T-helper 1 cell (primary cell): Measurements from ENCODE around the gene IRF6.

Experiments used
- DNase-seq, 5 donors: peaks; one replicate each; pipeline ENCODE4 v3.0.0-alpha.2; 2012 to 2020

IRF6 gene

DNA sequence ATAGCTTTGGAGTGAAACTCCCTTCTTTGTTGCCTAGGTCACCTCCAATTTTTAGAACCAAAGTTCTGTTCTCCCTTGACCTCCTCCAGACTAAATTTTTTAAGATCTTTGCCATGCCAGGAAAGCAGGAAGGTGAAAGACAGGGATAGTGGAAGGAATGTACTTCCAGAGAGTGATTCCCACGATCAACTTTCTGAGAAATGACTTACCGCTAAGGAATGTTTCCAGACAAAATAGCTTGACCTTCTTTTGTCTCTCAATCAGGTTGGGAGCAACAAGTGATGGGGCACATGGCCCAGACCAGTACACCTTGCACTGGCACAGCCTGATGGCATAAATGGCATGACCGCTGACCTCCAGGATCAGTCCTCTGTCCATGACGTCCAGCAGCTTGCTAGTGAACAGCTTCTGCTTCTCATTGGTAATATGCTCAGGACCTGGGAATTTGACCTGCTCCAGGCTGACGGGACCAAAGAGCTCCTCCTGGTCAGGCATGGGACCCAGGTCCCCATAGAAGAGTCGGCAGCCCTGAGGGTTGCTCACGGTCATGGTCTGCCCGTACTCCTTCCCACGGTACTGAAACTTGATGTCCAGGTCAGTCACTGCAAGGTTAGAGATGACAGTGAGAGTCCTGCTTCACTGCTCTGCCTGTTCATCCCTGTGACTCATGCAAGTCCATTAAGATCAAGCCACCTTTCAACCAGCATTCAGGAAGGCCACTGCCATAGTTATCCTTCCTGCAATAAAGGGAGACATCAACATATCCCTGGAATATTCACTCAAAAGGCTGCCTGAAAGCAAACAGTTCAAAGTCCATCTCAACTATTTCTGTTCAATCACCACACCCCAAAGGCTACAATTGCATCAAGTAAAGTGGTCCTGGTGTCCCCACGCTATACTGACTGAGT is 15.4 kb downstream of the IRF6 start:
- no peak for DNase-seq

- peak in 1 of 5 donors; percentile 51 for DNase-seq
Observed at GRCh38 chr1:209789245-209789644, 16.7 kb downstream of the IRF6 start.

- DNase-seq = no peak
Observed at GRCh38 chr1:209787551-209787950, 18.4 kb downstream of the IRF6 start.

GRCh38 chr1:209786146-209786545 is 19.8 kb downstream of the IRF6 start:
- DNase-seq = no peak

DNA sequence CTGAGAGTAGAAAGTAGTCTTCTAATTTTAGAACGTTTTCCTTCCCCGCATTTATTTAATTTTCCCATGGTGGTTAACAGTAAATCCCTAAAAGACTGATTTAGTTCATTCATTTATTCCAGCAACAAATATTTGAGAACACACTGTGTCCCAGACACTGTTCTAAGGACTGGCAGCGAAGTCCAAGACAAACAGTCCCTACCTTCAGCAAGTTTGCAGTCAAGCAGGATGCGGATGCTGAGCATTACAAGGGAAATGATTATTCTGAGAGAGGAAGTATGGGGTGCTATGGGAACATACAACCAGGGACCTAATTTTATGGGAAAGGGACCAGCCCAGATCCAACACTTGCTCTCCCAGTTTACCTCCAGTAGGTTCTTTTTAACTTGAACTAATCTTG is 20.4 kb downstream of the IRF6 start:
- DNase-seq = no peak

DNA sequence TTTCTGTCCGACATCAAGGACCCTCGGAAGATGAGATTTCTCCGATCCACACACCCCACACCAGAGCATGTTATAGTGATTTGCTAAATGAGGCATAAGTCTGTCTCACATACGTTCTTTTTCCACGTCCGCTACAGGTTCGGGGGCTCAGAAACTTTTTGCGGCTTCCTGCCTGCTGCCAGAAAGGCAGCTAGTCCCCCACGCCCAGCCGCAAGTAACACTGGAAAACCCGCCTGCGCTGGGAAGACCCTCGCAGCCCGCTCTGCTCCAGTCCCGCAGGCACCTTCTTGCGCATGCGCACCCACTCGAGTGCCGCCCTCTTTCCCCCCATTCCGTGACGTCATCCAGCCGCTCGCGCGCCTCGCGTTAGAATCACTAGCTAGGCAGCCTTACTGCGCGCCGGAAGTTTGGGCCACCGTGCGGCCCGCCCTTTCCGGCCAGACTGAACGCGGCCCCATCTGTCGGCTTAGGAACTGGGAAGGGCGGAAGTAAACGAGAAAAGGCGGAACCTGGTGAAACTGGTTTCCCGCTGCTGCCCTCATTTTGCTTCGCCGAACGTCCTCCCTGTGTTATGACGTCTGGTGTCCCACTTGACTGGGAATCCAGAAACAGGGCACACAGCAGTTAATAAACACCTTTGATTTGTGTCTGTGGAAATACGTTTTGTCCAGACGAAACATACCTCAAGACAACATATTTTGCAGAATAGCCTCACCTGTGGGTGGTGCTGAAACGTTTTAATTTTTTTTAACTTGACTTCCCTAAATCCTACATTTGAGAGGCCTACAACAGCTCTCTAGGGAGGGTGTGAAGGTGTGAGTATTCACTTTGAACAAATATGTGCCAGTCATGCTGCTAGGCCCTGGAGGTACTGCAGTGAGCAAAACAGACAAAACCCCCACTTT is 21.4 kb downstream of the IRF6 start, which contains the start of gene C1orf74:
Gene C1orf74, minus strand, starts transcription at position 295 of the 905 bp plus-strand sequence. CDS start 925 bp downstream, outside the sequence.
- DNase-seq = peak; percentile 98 to 99 (median 98)

DNA sequence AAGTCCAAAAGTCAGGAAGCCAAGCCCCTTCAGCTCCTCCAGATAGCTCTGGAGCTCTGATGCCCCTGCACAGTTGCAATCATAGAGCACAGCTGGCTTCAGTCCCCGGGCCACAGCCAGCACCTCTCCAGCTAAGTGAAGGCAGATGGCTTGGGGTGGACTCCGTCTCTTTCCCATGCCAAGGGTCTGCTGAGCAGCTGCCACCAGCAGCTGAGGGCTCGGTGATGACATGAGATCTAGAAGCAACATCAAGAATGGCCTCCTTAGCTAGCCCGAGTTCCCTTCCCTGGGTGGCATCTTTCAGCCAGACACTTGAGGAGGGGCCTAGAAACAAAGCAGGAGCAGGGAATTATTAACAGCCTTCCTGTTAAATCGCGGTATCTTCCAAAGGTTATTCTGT is 22.6 kb downstream of the IRF6 start:
- DNase-seq = no peak

- DNase-seq = no peak
Observed at GRCh38 chr1:209780268-209780667, 25.7 kb downstream of the IRF6 start.

DNA sequence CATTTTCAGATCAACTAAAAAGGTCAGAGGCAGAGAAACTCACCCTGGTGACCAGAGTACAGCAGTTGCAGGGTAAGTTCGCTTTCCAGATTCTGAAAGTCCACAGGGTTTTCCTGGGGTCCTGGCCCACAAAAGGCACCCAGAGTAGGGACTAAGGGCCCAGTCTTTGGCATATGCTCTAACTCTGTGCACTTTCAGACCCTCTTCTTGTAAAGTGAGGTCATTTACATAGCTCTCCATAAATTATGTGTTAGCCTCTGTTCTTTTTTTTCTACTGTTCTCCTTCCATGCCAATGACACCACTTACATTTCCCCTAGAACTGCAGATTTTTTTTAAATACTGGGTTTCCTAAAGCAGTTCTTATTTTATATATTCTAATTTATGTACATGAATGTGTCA is 27.8 kb downstream of the IRF6 start:
- no peak for DNase-seq

- no peak for DNase-seq
Observed at GRCh38 chr1:209777587-209777986, 28.4 kb downstream of the IRF6 start.

DNA sequence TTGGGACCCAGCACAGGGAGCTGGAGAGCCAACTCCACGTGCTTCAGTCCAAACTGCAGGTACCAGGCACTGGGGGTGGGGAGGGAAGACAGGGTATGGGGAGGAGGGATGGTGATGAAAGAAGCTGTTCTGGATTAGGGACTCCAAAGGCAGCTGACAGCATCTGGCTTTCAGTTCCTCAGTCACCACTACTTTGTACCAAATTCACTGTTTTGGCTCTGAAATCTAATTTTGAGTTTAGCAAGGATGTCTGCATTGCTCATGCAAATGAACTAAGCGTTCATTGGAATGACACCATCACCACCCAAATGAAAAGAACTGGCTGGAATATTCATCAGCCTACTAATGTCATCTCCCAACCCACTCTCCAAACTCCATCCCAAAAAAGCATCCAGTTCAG is 30.3 kb downstream of the IRF6 start:
- DNase-seq = no peak

DNA sequence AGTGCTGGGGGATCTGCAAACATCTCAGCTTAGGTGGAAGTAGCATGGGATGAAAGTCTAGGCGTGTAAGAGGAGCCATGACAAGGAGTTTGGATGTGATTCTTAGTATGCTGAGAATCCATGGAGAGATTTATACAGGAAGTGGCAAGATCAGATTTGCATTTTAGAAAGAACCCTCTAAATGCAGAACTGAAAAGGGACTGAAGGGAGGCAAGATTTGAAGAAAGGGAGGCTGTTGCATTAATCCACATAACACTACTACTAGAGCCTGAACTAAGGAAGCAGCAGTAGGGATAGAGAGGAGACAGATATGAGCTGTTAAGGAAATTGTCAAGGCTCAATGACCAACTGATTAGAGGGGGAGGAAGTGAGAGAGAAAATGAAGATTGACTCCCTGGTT is 31.4 kb downstream of the IRF6 start:
- DNase-seq = no peak

DNA sequence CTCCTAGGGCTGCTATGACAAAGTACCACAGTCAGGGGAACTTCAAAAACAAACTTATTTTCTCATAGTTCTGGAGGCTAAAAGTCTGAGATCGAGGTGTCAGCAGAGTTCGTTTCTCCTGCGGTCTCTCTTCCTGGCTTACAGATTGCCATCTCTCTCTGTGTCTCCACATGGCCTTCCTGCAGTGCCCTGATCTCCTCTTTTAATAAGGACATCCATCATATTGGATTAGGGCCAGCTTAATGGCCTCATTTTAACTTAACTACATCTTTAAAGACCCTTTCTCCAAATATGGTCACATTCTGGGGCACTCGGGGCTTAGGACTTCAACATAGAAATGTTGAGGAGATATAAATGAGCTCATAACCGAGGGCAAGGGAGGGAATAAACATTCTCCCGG is 33.8 kb downstream of the IRF6 start:
- no peak for DNase-seq

GRCh38 chr1:209770636-209771415 is 35.1 kb downstream of the IRF6 start:
- no peak for DNase-seq

DNA sequence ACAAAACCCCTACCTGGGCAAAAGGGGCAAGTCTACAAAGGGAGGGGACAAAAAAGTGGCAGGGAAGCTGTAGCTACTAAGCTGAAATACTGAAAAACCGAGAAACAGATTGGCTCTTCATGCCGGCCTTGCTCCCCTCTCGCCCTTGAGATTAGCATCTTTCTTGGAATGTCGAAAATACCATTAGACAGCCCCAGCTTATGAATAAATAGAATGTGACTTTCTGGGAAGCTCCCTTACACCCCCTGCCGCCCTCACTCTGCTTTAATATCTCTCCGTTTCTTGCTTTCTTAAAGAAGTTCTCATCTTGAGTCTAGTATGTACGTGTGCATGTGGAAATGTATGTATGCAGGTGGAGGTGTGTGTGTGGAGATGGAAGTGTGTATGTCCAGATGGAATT is 36.0 kb downstream of the IRF6 start:
- DNase-seq = no peak

DNA sequence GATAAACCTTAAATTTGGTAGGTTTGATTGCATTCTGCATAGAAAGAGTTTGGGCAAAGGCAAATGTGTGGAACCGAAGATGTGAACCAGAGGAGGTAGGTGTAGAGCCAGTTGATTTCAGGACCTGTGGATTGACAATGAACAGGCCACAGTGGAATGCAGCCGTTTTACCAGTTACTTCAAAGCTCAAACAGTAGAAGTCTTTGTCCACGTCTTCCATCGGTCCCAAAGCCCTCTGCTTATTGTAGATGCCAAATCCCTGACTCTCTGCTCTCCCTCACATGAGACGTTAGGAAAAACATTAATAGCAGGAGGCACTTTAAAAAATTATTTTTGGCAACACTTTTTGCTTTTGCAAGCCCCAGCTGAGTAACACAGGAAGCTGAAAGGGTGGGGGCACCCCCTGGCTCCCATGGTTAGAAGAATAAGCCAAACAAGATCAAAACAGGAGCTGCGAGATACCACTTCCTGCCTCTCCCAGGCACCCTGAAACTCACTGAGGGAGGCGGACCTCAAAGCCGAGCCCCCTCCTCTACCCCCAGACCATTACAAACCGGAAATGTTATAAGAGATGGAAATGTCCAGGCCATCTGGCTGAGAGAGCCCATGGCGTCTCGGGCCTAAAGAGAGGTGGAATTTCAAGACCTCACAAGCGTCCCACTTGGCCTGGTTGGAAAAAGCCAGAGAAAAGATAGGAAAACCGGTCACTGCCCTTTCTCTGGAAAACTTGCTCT is 36.6 kb downstream of the IRF6 start:
- DNase-seq = peak; percentile 31 to 89 (median 51)

- peak; percentile 55 to 96 (median 68) for DNase-seq
Observed at GRCh38 chr1:209768354-209768774, 37.6 kb downstream of the IRF6 start.

DNA sequence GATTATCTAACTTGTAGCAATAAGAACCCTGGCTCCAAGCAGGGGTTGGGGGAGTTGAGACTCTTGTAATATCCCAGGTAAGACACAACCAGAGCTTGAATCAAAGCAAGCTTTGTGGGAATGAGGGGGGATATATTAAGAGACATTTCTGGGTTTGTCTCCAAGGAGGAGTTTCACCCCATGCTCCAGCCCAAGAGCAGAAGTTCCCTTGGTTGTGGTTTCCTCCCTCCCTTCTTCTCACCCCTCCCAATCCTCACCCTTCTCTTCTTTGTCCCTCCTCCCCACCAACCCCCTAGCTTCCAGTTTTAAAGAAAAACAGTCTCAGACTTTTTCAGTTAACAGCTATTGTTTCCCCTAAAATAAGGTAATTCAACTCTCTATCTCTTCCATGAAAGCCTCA is 38.2 kb downstream of the IRF6 start:
- DNase-seq = no peak

GRCh38 chr1:209767096-209767495 is 38.8 kb downstream of the IRF6 start:
- peak in 1 of 5 donors; percentile 33 for DNase-seq

GRCh38 chr1:209766051-209766450 is 39.9 kb downstream of the IRF6 start:
- peak in 1 of 5 donors; percentile 39 for DNase-seq

GRCh38 chr1:209761011-209761635 is 44.8 kb downstream of the IRF6 start:
- DNase-seq = no peak
